ENCODE results near the gene OTUB2.
A peak's percentile ranks its signal among the peaks of the same experiment; 100 is the strongest.
"Not testable (repeated sequence)": the region's sequence is repeated elsewhere in the genome, so short reads cannot be mapped to it uniquely, and the experiment has no call there.

OTUB2 gene

GRCh38 chr14:94052662-94053061 lies 26.5 kb downstream of the OTUB2 start:
- H3K9ac ChIP-seq (ENCODE audit: low read depth in 1 of 2, low read length in 2 of 2): no peak overlapping the region
- H3K27ac ChIP-seq (ENCODE audit: low read depth in 2 of 2, low read length in 2 of 2): no peak overlapping the region
- no peaks in the 10 kb centered on the region for H3K9me3 ChIP-seq (ENCODE audit: control insufficient read depth in 2 of 2, low read length in 2 of 2)
- H3K36me3 ChIP-seq (ENCODE audit: control insufficient read depth in 2 of 2, insufficient read depth in 2 of 2, low read length in 2 of 2): peaks cover 84 to 93% of the 10 kb centered on the region in 2 donors
- no peak overlapping the region for H3K4me3 ChIP-seq (ENCODE audit: low read length in 2 of 2)
- no peaks in the 10 kb centered on the region for H3K27me3 ChIP-seq (ENCODE audit: control insufficient read depth in 2 of 2, insufficient read depth in 2 of 2, low read length in 2 of 2)
- no peaks in the 10 kb centered on the region for H3K4me1 ChIP-seq (ENCODE audit: control insufficient read depth in 2 of 2, insufficient read depth in 2 of 2, low read length in 2 of 2)

- peaks cover 2 to 7% of the 10 kb centered on the region in 2 donors for H3K4me1 ChIP-seq (ENCODE audit: control insufficient read depth in 2 of 2, insufficient read depth in 2 of 2, low read length in 2 of 2)
- H3K36me3 ChIP-seq (ENCODE audit: control insufficient read depth in 2 of 2, insufficient read depth in 2 of 2, low read length in 2 of 2): peaks cover 79 to 83% of the 10 kb centered on the region in 2 donors
- no peaks in the 10 kb centered on the region for H3K27me3 ChIP-seq (ENCODE audit: control insufficient read depth in 2 of 2, insufficient read depth in 2 of 2, low read length in 2 of 2)
- no peak overlapping the region for H3K9ac ChIP-seq (ENCODE audit: low read depth in 1 of 2, low read length in 2 of 2)
- H3K9me3 ChIP-seq (ENCODE audit: control insufficient read depth in 2 of 2, low read length in 2 of 2): no peaks in the 10 kb centered on the region
- no peak overlapping the region for H3K27ac ChIP-seq (ENCODE audit: low read depth in 2 of 2, low read length in 2 of 2)
- no peak overlapping the region for H3K4me3 ChIP-seq (ENCODE audit: low read length in 2 of 2)
Observed at GRCh38 chr14:94054401-94054800, 28.3 kb downstream of the OTUB2 start.

- Histone ChIP-seq H3K4me1 (ENCODE audit: control insufficient read depth in 2 of 2, insufficient read depth in 2 of 2, low read length in 2 of 2) (peaks cover 2 to 7% of the 10 kb centered on the region in 2 donors), H3K4me3 (ENCODE audit: low read length in 2 of 2) (no peak overlapping the region), H3K9me3 (ENCODE audit: control insufficient read depth in 2 of 2, low read length in 2 of 2) (no peaks in the 10 kb centered on the region), H3K27ac (ENCODE audit: low read depth in 2 of 2, low read length in 2 of 2) (no peak overlapping the region), H3K27me3 (ENCODE audit: control insufficient read depth in 2 of 2, insufficient read depth in 2 of 2, low read length in 2 of 2) (no peaks in the 10 kb centered on the region), H3K36me3 (ENCODE audit: control insufficient read depth in 2 of 2, insufficient read depth in 2 of 2, low read length in 2 of 2) (peaks cover 79 to 85% of the 10 kb centered on the region in 2 donors), H3K9ac (ENCODE audit: low read depth in 1 of 2, low read length in 2 of 2) (no peak overlapping the region)
Observed at GRCh38 chr14:94054936-94055335, 28.8 kb downstream of the OTUB2 start.

GRCh38 chr14:94056579-94057308 lies 30.6 kb downstream of the OTUB2 start:
- H3K27ac ChIP-seq (ENCODE audit: low read depth in 2 of 2, low read length in 2 of 2): peak overlapping the region in 1 of 2 donors; percentile 53
- H3K4me1 ChIP-seq (ENCODE audit: control insufficient read depth in 2 of 2, insufficient read depth in 2 of 2, low read length in 2 of 2): peaks cover 2 to 7% of the 10 kb centered on the region in 2 donors
- peak overlapping the region in 1 of 2 donors; percentile 4 for H3K4me3 ChIP-seq (ENCODE audit: low read length in 2 of 2)
- peaks cover 80 to 82% of the 10 kb centered on the region in 2 donors for H3K36me3 ChIP-seq (ENCODE audit: control insufficient read depth in 2 of 2, insufficient read depth in 2 of 2, low read length in 2 of 2)
- H3K9me3 ChIP-seq (ENCODE audit: control insufficient read depth in 2 of 2, low read length in 2 of 2): no peaks in the 10 kb centered on the region
- no peaks in the 10 kb centered on the region for H3K27me3 ChIP-seq (ENCODE audit: control insufficient read depth in 2 of 2, insufficient read depth in 2 of 2, low read length in 2 of 2)
- H3K9ac ChIP-seq (ENCODE audit: low read depth in 1 of 2, low read length in 2 of 2): no peak overlapping the region

GRCh38 chr14:94058128-94058673 lies 32.1 kb downstream of the OTUB2 start:
- peaks cover 2 to 7% of the 10 kb centered on the region in 2 donors for H3K4me1 ChIP-seq (ENCODE audit: control insufficient read depth in 2 of 2, insufficient read depth in 2 of 2, low read length in 2 of 2)
- H3K36me3 ChIP-seq (ENCODE audit: control insufficient read depth in 2 of 2, insufficient read depth in 2 of 2, low read length in 2 of 2): peaks cover 77 to 78% of the 10 kb centered on the region in 2 donors
- H3K9ac ChIP-seq (ENCODE audit: low read depth in 1 of 2, low read length in 2 of 2): no peak overlapping the region
- H3K27ac ChIP-seq (ENCODE audit: low read depth in 2 of 2, low read length in 2 of 2): no peak overlapping the region
- no peaks in the 10 kb centered on the region for H3K9me3 ChIP-seq (ENCODE audit: control insufficient read depth in 2 of 2, low read length in 2 of 2)
- H3K4me3 ChIP-seq (ENCODE audit: low read length in 2 of 2): no peak overlapping the region
- no peaks in the 10 kb centered on the region for H3K27me3 ChIP-seq (ENCODE audit: control insufficient read depth in 2 of 2, insufficient read depth in 2 of 2, low read length in 2 of 2)

GRCh38 chr14:94058674-94059138 lies 32.6 kb downstream of the OTUB2 start:
- H3K4me3 ChIP-seq (ENCODE audit: low read length in 2 of 2): no peak overlapping the region
- H3K27ac ChIP-seq (ENCODE audit: low read depth in 2 of 2, low read length in 2 of 2): peak overlapping the region in 1 of 2 donors; percentile 3
- peaks cover 76 to 77% of the 10 kb centered on the region in 2 donors for H3K36me3 ChIP-seq (ENCODE audit: control insufficient read depth in 2 of 2, insufficient read depth in 2 of 2, low read length in 2 of 2)
- no peak overlapping the region for H3K9ac ChIP-seq (ENCODE audit: low read depth in 1 of 2, low read length in 2 of 2)
- no peaks in the 10 kb centered on the region for H3K9me3 ChIP-seq (ENCODE audit: control insufficient read depth in 2 of 2, low read length in 2 of 2)
- no peaks in the 10 kb centered on the region for H3K27me3 ChIP-seq (ENCODE audit: control insufficient read depth in 2 of 2, insufficient read depth in 2 of 2, low read length in 2 of 2)
- peaks cover 2 to 7% of the 10 kb centered on the region in 2 donors for H3K4me1 ChIP-seq (ENCODE audit: control insufficient read depth in 2 of 2, insufficient read depth in 2 of 2, low read length in 2 of 2)

GRCh38 chr14:94059998-94060397 lies 33.9 kb downstream of the OTUB2 start:
- Histone ChIP-seq H3K9me3 (ENCODE audit: control insufficient read depth in 2 of 2, low read length in 2 of 2) (no peaks in the 10 kb centered on the region), H3K4me1 (ENCODE audit: control insufficient read depth in 2 of 2, insufficient read depth in 2 of 2, low read length in 2 of 2) (peaks cover 2 to 7% of the 10 kb centered on the region in 2 donors), H3K27me3 (ENCODE audit: control insufficient read depth in 2 of 2, insufficient read depth in 2 of 2, low read length in 2 of 2) (no peaks in the 10 kb centered on the region), H3K36me3 (ENCODE audit: control insufficient read depth in 2 of 2, insufficient read depth in 2 of 2, low read length in 2 of 2) (peaks cover 64 to 67% of the 10 kb centered on the region in 2 donors), H3K9ac (ENCODE audit: low read depth in 1 of 2, low read length in 2 of 2) (no peak overlapping the region), H3K27ac (ENCODE audit: low read depth in 2 of 2, low read length in 2 of 2) (no peak overlapping the region), H3K4me3 (ENCODE audit: low read length in 2 of 2) (no peak overlapping the region)

- H3K4me3 ChIP-seq (ENCODE audit: low read length in 2 of 2): no peak overlapping the region
- H3K27ac ChIP-seq (ENCODE audit: low read depth in 2 of 2, low read length in 2 of 2): no peak overlapping the region
- H3K4me1 ChIP-seq (ENCODE audit: control insufficient read depth in 2 of 2, insufficient read depth in 2 of 2, low read length in 2 of 2): peaks cover 19 to 22% of the 10 kb centered on the region in 2 donors
- no peaks in the 10 kb centered on the region for H3K27me3 ChIP-seq (ENCODE audit: control insufficient read depth in 2 of 2, insufficient read depth in 2 of 2, low read length in 2 of 2)
- H3K9me3 ChIP-seq (ENCODE audit: control insufficient read depth in 2 of 2, low read length in 2 of 2): no peaks in the 10 kb centered on the region
- H3K9ac ChIP-seq (ENCODE audit: low read depth in 1 of 2, low read length in 2 of 2): no peak overlapping the region
- peaks cover 41 to 44% of the 10 kb centered on the region in 2 donors for H3K36me3 ChIP-seq (ENCODE audit: control insufficient read depth in 2 of 2, insufficient read depth in 2 of 2, low read length in 2 of 2)
Observed at GRCh38 chr14:94062344-94062940, 36.3 kb downstream of the OTUB2 start.

GRCh38 chr14:94066089-94066676 lies 40.0 kb downstream of the OTUB2 start:
- Histone ChIP-seq H3K9me3 (ENCODE audit: control insufficient read depth in 2 of 2, low read length in 2 of 2) (no peaks in the 10 kb centered on the region), H3K27me3 (ENCODE audit: control insufficient read depth in 2 of 2, insufficient read depth in 2 of 2, low read length in 2 of 2) (no peaks in the 10 kb centered on the region), H3K4me3 (ENCODE audit: low read length in 2 of 2) (peak overlapping the region in 1 of 2 donors; percentile 20), H3K9ac (ENCODE audit: low read depth in 1 of 2, low read length in 2 of 2) (peak overlapping the region in 1 of 2 donors; percentile 5), H3K4me1 (ENCODE audit: control insufficient read depth in 2 of 2, insufficient read depth in 2 of 2, low read length in 2 of 2) (peaks cover 14 to 17% of the 10 kb centered on the region in 2 donors), H3K36me3 (ENCODE audit: control insufficient read depth in 2 of 2, insufficient read depth in 2 of 2, low read length in 2 of 2) (peaks cover 8 to 18% of the 10 kb centered on the region in 2 donors), H3K27ac (ENCODE audit: low read depth in 2 of 2, low read length in 2 of 2) (peak overlapping the region; percentile 67 to 83)

- H3K9ac ChIP-seq (ENCODE audit: low read depth in 1 of 2, low read length in 2 of 2); H3K27ac ChIP-seq (ENCODE audit: low read depth in 2 of 2, low read length in 2 of 2); H3K27me3 ChIP-seq (ENCODE audit: control insufficient read depth in 2 of 2, insufficient read depth in 2 of 2, low read length in 2 of 2); H3K36me3 ChIP-seq (ENCODE audit: control insufficient read depth in 2 of 2, insufficient read depth in 2 of 2, low read length in 2 of 2); H3K9me3 ChIP-seq (ENCODE audit: control insufficient read depth in 2 of 2, low read length in 2 of 2); H3K4me1 ChIP-seq (ENCODE audit: control insufficient read depth in 2 of 2, insufficient read depth in 2 of 2, low read length in 2 of 2); H3K4me3 ChIP-seq (ENCODE audit: low read length in 2 of 2): not testable (repeated sequence)
Observed at GRCh38 chr14:94072076-94072475, 45.9 kb downstream of the OTUB2 start.

All from mucosa of rectum (tissue), 2 donors.